ENCODE measurements around the gene IFI30. TPM values are rescaled to one million over a fixed set of nuclear protein-coding genes. Genes with fewer than 3 reads are reported as not detected.
A peak's percentile ranks its signal among the peaks of the same experiment; 100 is the strongest.

IFI30 gene
- total and polyA plus RNA-seq, 2 donors (not counting 1 experiment from before 2014, with no cell fraction given) = 8.8 to 50.9 TPM

DNA sequence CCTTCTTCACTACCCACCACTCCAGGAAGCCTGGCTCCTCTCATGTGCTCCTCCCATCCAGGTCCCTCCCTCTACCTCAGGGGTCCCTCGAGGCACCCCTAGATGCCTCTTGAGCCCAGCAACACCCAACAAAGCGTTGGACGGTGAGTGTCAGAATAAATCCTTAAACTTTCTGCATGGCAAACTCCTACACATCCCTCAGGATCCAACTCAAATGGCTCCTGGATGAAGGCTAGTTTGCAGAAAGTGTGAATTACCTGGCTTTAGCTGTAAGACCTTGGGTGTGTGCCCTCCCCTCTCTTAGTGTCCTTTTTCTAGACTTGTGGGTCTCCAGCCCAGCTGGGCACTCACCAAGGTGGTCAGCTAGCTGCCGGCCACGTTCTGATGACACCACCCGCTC, 24.8 kb downstream of the IFI30 start:
- Histone ChIP-seq H3K27me3 (ENCODE audit: control insufficient read depth, insufficient read depth, low read length) (no peaks in the 10 kb centered on the region), H2AFZ (ENCODE audit: low read length) (no peak overlapping the region), H3K9ac (ENCODE audit: insufficient read depth, low read length) (no peak overlapping the region), H3K4me2 (ENCODE audit: extremely low read depth, insufficient read depth, low read length) (no peak overlapping the region), H4K20me1 (ENCODE audit: control insufficient read depth, extremely low read depth, insufficient read depth, low read length) (no peaks in the 10 kb centered on the region), H3K4me1 (ENCODE audit: control insufficient read depth, extremely low read depth, insufficient read depth, low read length) (peaks cover 3% of the 10 kb centered on the region), H3K36me3 (ENCODE audit: control insufficient read depth, insufficient read depth, low read length) (peaks cover 14% of the 10 kb centered on the region), H3K79me2 (ENCODE audit: control insufficient read depth, insufficient read depth, low read length) (peaks cover 10% of the 10 kb centered on the region), H3K9me3 (ENCODE audit: control insufficient read depth, insufficient read depth, low read depth, low read length) (no peaks in the 10 kb centered on the region), H3K4me3 (replicated peaks in 1 of 4; ENCODE audit: control extremely low read depth in 1 of 4, insufficient read depth in 1 of 4, low read depth in 3 of 4, low read length in 4 of 4) (no peak overlapping the region), H3K27ac (ENCODE audit: insufficient read depth, low read length) (no peak overlapping the region)
- no peak for DNase-seq (ENCODE audit: low read depth in 2 of 2)
- TF ChIP-seq, protein P1, sequence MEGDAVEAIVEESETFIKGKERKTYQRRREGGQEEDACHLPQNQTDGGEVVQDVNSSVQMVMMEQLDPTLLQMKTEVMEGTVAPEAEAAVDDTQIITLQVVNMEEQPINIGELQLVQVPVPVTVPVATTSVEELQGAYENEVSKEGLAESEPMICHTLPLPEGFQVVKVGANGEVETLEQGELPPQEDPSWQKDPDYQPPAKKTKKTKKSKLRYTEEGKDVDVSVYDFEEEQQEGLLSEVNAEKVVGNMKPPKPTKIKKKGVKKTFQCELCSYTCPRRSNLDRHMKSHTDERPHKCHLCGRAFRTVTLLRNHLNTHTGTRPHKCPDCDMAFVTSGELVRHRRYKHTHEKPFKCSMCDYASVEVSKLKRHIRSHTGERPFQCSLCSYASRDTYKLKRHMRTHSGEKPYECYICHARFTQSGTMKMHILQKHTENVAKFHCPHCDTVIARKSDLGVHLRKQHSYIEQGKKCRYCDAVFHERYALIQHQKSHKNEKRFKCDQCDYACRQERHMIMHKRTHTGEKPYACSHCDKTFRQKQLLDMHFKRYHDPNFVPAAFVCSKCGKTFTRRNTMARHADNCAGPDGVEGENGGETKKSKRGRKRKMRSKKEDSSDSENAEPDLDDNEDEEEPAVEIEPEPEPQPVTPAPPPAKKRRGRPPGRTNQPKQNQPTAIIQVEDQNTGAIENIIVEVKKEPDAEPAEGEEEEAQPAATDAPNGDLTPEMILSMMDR (conservative IDR thresholded peaks at IDR 0.05 in 1 of 2, IDR thresholded peaks at IDR 0.05 in 1 of 2; ENCODE audit: low read depth in 1 of 2, low read length in 2 of 2) = no peak
- no peak for TF ChIP-seq EZH2 (IDR thresholded peaks at IDR 0.05; ENCODE audit: low read length, missing control alignments)

DNA sequence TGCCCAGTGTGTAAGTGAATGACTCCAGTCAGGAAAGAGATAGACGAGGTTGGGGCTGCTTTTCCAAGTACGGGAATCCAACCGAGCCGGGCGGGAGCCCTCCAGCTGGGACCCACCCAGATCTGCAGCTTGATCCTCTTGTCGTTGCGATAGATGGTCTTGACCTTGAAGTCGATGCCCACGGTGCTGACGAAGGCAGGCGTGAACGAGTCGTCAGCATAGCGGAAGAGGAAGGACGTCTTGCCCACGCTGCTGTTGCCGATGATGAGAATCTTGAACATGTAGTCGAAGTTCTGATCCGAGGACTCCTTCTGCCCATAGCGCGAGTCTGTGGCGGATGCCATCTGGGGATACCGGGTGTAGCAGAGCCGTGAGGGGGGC, 28.8 kb downstream of the IFI30 start:
- H4K20me1 ChIP-seq (ENCODE audit: control insufficient read depth, extremely low read depth, insufficient read depth, low read length) = no peaks in the 10 kb centered on the region
- peak overlapping the region; percentile 96 for H3K4me2 ChIP-seq (ENCODE audit: extremely low read depth, insufficient read depth, low read length)
- no peaks in the 10 kb centered on the region for H3K27me3 ChIP-seq (ENCODE audit: control insufficient read depth, insufficient read depth, low read length)
- peaks cover 21% of the 10 kb centered on the region for H3K4me1 ChIP-seq (ENCODE audit: control insufficient read depth, extremely low read depth, insufficient read depth, low read length)
- TF ChIP-seq, protein P1 (conservative IDR thresholded peaks at IDR 0.05 in 1 of 2, IDR thresholded peaks at IDR 0.05 in 1 of 2; ENCODE audit: low read depth in 1 of 2, low read length in 2 of 2) = no peak
- no peak for TF ChIP-seq EZH2 (IDR thresholded peaks at IDR 0.05; ENCODE audit: low read length, missing control alignments)
- H3K9ac ChIP-seq (ENCODE audit: insufficient read depth, low read length) = no peak overlapping the region
- H3K4me3 ChIP-seq (replicated peaks in 1 of 4; ENCODE audit: control extremely low read depth in 1 of 4, insufficient read depth in 1 of 4, low read depth in 3 of 4, low read length in 4 of 4) = no peak overlapping the region
- peaks cover 13% of the 10 kb centered on the region for H3K36me3 ChIP-seq (ENCODE audit: control insufficient read depth, insufficient read depth, low read length)
- H3K9me3 ChIP-seq (ENCODE audit: control insufficient read depth, insufficient read depth, low read depth, low read length) = no peaks in the 10 kb centered on the region
- no peak overlapping the region for H2AFZ ChIP-seq (ENCODE audit: low read length)
- H3K79me2 ChIP-seq (ENCODE audit: control insufficient read depth, insufficient read depth, low read length) = peaks cover 14% of the 10 kb centered on the region
- no peak overlapping the region for H3K27ac ChIP-seq (ENCODE audit: insufficient read depth, low read length)
- DNase-seq (ENCODE audit: low read depth in 2 of 2) = no peak

DNA sequence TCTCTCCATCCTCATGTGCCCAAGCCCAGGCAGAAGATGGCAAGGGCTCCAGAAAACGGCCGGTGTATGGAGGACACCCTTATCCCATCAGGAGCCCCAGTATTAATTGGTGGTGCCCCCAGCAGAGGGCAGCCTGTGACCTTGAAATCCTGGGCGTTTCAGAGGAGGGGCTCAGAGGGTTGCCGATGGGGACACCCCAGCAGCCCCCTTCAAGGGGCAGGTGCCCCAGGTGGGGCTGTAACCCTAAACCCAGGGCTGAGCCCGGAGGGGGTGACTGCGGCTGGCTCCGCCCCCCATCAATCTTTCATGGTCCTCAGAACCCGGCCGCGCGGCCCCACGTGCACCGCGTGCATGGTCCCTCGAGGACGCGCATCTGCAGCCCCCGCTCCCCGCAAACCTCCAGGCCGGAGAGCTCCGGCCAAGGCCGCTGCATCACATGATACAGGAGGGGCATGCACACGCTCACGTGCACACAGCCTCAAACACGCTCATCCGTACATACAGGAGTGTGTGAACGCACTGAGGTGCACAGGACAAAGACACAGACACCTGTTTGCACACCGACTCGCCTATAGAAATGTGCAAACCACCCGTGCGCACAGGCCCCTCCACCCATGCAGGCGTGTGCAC, 29.3 kb downstream of the IFI30 start:
- Histone ChIP-seq H3K9ac (ENCODE audit: insufficient read depth, low read length) (peak overlapping the region; percentile 92), H3K9me3 (ENCODE audit: control insufficient read depth, insufficient read depth, low read depth, low read length) (no peaks in the 10 kb centered on the region), H3K4me3 (replicated peaks in 1 of 4; ENCODE audit: control extremely low read depth in 1 of 4, insufficient read depth in 1 of 4, low read depth in 3 of 4, low read length in 4 of 4) (peak overlapping the region; percentile 74 to 97 (median 91)), H3K79me2 (ENCODE audit: control insufficient read depth, insufficient read depth, low read length) (peaks cover 14% of the 10 kb centered on the region), H3K27me3 (ENCODE audit: control insufficient read depth, insufficient read depth, low read length) (no peaks in the 10 kb centered on the region), H3K36me3 (ENCODE audit: control insufficient read depth, insufficient read depth, low read length) (peaks cover 12% of the 10 kb centered on the region), H2AFZ (ENCODE audit: low read length) (no peak overlapping the region), H4K20me1 (ENCODE audit: control insufficient read depth, extremely low read depth, insufficient read depth, low read length) (no peaks in the 10 kb centered on the region), H3K27ac (ENCODE audit: insufficient read depth, low read length) (peak overlapping the region; percentile 92), H3K4me2 (ENCODE audit: extremely low read depth, insufficient read depth, low read length) (peak overlapping the region; percentile 96), H3K4me1 (ENCODE audit: control insufficient read depth, extremely low read depth, insufficient read depth, low read length) (peaks cover 21% of the 10 kb centered on the region)
- DNase-seq (ENCODE audit: low read depth in 2 of 2) = no peak
- TF ChIP-seq, protein P1 (conservative IDR thresholded peaks at IDR 0.05 in 1 of 2, IDR thresholded peaks at IDR 0.05 in 1 of 2; ENCODE audit: low read depth in 1 of 2, low read length in 2 of 2) = peak; percentile 33 to 41
- TF ChIP-seq EZH2 (IDR thresholded peaks at IDR 0.05; ENCODE audit: low read length, missing control alignments) = no peak

All from fibroblast of lung (primary cell).